Measurements from ENCODE around the gene TLE4. TPM values are rescaled to one million over a fixed set of nuclear protein-coding genes. Genes with fewer than 3 reads are reported as not detected.

Gene TLE4
- polyA plus RNA-seq, 3 donors, result 21.0 to 107 (median 21.7) TPM

- Histone ChIP-seq H3K27ac (ENCODE audit: low read depth in 1 of 2, low read length in 2 of 2) (no peak overlapping the region), H3K79me2 (ENCODE audit: insufficient read depth, low read length) (peaks cover 100% of the 10 kb centered on the region), H3K9ac (ENCODE audit: insufficient read depth, low read length, poor library complexity, severe bottlenecking) (no peak overlapping the region), H3K9me3 (replicated peaks in 1 of 2; ENCODE audit: control insufficient read depth in 1 of 2, insufficient read depth in 1 of 2, low read length in 2 of 2) (no peaks in the 10 kb centered on the region), H2AFZ (ENCODE audit: insufficient read depth, low read depth, low read length, poor library complexity, severe bottlenecking) (no peak overlapping the region), H3K4me3 (replicated peaks in 1 of 3; ENCODE audit: low read depth in 2 of 3, low read length in 3 of 3) (no peak overlapping the region), H4K20me1 (ENCODE audit: insufficient read depth, low read length) (peaks cover 90% of the 10 kb centered on the region), H3K4me1 (ENCODE audit: control insufficient read depth in 1 of 2, insufficient read depth in 2 of 2, low read length in 2 of 2) (peaks cover 23% of the 10 kb centered on the region in 2 donors), H3K27me3 (ENCODE audit: control insufficient read depth in 2 of 2, insufficient read depth in 2 of 2, low read length in 2 of 2) (no peaks in the 10 kb centered on the region), H3K4me2 (replicated peaks; ENCODE audit: extremely low read depth, low read length, poor library complexity, severe bottlenecking) (no peak overlapping the region), H3K36me3 (replicated peaks in 1 of 2; ENCODE audit: control insufficient read depth in 1 of 2, insufficient read depth in 2 of 2, low read length in 2 of 2) (peaks cover 3 to 27% of the 10 kb centered on the region in 2 donors)
- Mint-ChIP-seq H3K4me3 (no peak overlapping the region), H3K36me3 (peaks cover 46 to 55% of the 10 kb centered on the region in 2 donors), H3K9me3 (peaks cover 0 to 6% (median 0%) of the 10 kb centered on the region in 7 donors), H3K4me1 (peaks cover 48% of the 10 kb centered on the region), H3K27me3 (ENCODE audit: low read depth in 3 of 3) (no peaks in the 10 kb centered on the region), H3K27ac (peak overlapping the region in 4 of 7 donors; percentile 48 to 80 (median 60))
- no CpG with 5 or more reads among the region's 4 CpGs for WGBS (ENCODE audit: insufficient coverage)
- TF ChIP-seq CTCF (IDR thresholded peaks at IDR 0.05), result no peak
- intact Hi-C loops (cut with micrococcal nuclease), result no loop called here
- DNase-seq, result no peak
Measured at GRCh38 chr9:79598562-79599345, 27.0 kb downstream of the TLE4 start.

GRCh38 chr9:79600466-79600865 is 28.7 kb downstream of the TLE4 start:
- H3K9ac ChIP-seq (ENCODE audit: insufficient read depth, low read length, poor library complexity, severe bottlenecking), result no peak overlapping the region
- H3K9me3 Mint-ChIP-seq, result peaks cover 0 to 6% (median 0%) of the 10 kb centered on the region in 7 donors
- no peaks in the 10 kb centered on the region for H3K27me3 Mint-ChIP-seq (ENCODE audit: low read depth in 3 of 3)
- peaks cover 39% of the 10 kb centered on the region for H3K4me1 Mint-ChIP-seq
- intact Hi-C loops (cut with micrococcal nuclease), result no loop called here
- 98% methylated on average over 4 of the region's 5 CpGs for WGBS (ENCODE audit: insufficient coverage)
- H3K79me2 ChIP-seq (ENCODE audit: insufficient read depth, low read length), result peaks cover 100% of the 10 kb centered on the region
- H3K27ac ChIP-seq (ENCODE audit: low read depth in 1 of 2, low read length in 2 of 2), result no peak overlapping the region
- H3K27me3 ChIP-seq (ENCODE audit: control insufficient read depth in 2 of 2, insufficient read depth in 2 of 2, low read length in 2 of 2), result no peaks in the 10 kb centered on the region
- peaks cover 30 to 32% of the 10 kb centered on the region in 2 donors for H3K4me1 ChIP-seq (ENCODE audit: control insufficient read depth in 1 of 2, insufficient read depth in 2 of 2, low read length in 2 of 2)
- H3K36me3 Mint-ChIP-seq, result peaks cover 39 to 44% of the 10 kb centered on the region in 2 donors
- no peak overlapping the region for H3K4me3 ChIP-seq (replicated peaks in 1 of 3; ENCODE audit: low read depth in 2 of 3, low read length in 3 of 3)
- H3K9me3 ChIP-seq (replicated peaks in 1 of 2; ENCODE audit: control insufficient read depth in 1 of 2, insufficient read depth in 1 of 2, low read length in 2 of 2), result no peaks in the 10 kb centered on the region
- H3K4me2 ChIP-seq (replicated peaks; ENCODE audit: extremely low read depth, low read length, poor library complexity, severe bottlenecking), result no peak overlapping the region
- H2AFZ ChIP-seq (ENCODE audit: insufficient read depth, low read depth, low read length, poor library complexity, severe bottlenecking), result no peak overlapping the region
- H4K20me1 ChIP-seq (ENCODE audit: insufficient read depth, low read length), result peaks cover 92% of the 10 kb centered on the region
- peaks cover 3 to 28% of the 10 kb centered on the region in 2 donors for H3K36me3 ChIP-seq (replicated peaks in 1 of 2; ENCODE audit: control insufficient read depth in 1 of 2, insufficient read depth in 2 of 2, low read length in 2 of 2)
- H3K27ac Mint-ChIP-seq, result peak overlapping the region in 1 of 7 donors; percentile 32
- H3K4me3 Mint-ChIP-seq, result no peak overlapping the region
- DNase-seq, result no peak
- no peak for TF ChIP-seq CTCF (IDR thresholded peaks at IDR 0.05)

Measured in CD14-positive monocyte (primary cell).